ENCODE results near the gene GNG3. TPM values are rescaled to one million over a fixed set of nuclear protein-coding genes. Genes with fewer than 3 reads are reported as not detected.

Gene GNG3
- not detected in 2 replicates for total RNA-seq

DNA sequence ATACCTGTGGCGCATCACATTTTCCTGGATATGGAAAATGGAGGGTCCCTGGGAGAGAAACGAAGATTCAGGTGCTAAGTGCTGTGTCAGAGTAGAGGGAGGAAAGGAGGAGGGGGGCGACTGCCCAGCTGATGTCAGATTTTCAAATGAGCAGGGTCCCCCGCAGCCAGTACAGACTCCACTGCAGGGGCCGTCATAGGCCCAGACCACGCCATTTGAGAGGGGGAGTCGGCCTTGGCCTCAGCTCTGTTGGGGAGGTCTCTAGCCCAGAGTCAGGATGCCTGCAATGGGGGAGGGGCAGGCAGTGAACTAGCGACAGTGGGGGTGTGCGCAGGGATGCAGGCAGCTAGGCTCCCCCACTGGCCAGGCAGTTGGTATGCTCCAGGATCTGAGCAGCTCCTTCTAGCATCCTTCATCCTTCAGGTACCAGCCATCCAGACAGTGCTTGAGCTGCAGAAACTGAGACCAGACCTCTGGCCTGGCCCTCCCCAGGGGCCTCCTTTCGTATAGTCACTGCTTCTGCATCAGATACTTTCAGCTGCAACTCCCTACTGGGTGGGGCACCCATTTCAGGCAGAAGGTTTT lies at the start of gene GNG3, which contains the start of gene BSCL2:
Gene GNG3, plus strand, starts transcription at position 400 of the 585 bp plus-strand sequence. CDS start 620 bp downstream, outside the sequence.
Gene BSCL2, minus strand, starts transcription at position 148 of the 585 bp plus-strand sequence. CDS start 229 bp downstream, outside the sequence.

DNA sequence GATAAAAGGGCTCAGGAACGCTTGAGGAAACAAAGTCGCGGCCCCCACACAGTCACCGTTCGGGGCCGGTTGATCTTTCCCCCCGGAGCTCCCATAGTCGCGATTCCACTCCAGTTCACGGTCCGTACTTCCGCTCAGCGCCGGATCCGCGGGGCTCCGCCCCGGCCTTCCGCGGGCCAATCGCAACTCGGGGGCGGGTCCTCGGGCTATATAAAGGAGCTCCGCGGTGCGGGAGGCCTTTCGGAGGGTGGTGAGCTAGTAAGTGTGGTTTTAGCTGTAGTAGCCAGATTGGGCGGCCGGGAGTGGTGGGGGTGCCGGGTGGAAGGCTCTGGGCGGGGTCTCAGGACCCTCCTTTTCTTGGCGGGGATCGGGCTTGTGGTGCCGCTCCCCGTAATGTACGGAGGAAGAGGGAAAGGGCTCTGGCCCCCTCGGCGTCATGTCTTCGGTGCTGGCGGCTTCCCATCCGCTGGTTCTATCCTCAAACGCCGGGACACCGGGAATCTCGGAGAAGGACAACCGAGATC lies 42.3 kb upstream of the GNG3 start, which contains the start of the genes C11orf98 and CSKMT:
Gene C11orf98, minus strand, starts transcription at position 136 of the 524 bp plus-strand sequence. Its CDS starts 41 bp downstream, at position 95.
Gene CSKMT, plus strand, starts transcription at position 238 of the 524 bp plus-strand sequence. CDS start 568 bp downstream, outside the sequence.

DNA sequence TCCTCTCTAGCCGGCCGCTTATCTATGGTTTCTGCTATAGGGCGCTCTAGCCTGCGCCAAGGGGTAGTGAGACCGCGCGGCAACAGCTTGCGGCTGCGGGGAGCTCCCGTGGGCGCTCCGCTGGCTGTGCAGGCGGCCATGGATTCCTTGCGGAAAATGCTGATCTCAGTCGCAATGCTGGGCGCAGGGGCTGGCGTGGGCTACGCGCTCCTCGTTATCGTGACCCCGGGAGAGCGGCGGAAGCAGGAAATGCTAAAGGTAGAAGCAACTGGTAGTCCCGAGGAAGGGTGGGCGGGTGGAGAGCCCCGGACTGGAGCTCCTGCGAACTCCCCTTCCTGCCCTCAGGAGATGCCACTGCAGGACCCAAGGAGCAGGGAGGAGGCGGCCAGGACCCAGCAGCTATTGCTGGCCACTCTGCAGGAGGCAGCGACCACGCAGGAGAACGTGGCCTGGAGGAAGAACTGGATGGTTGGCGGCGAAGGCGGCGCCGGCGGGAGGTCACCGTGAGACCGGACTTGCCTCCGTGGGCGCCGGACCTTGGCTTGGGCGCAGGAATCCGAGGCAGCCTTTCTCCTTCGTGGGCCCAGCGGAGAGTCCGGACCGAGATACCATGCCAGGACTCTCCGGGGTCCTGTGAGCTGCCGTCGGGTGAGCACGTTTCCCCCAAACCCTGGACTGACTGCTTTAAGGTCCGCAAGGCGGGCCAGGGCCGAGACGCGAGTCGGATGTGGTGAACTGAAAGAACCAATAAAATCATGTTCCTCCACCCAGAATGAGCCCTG lies 35.7 kb upstream of the GNG3 start, which contains the start of the genes LBHD1 and UQCC3:
Gene LBHD1, minus strand, starts transcription at position 660 of the 782 bp plus-strand sequence. CDS start 2,236 bp downstream, outside the sequence.
Gene UQCC3, plus strand, starts transcription at position 66 of the 782 bp plus-strand sequence. Its CDS starts 73 bp downstream, at position 139.

DNA sequence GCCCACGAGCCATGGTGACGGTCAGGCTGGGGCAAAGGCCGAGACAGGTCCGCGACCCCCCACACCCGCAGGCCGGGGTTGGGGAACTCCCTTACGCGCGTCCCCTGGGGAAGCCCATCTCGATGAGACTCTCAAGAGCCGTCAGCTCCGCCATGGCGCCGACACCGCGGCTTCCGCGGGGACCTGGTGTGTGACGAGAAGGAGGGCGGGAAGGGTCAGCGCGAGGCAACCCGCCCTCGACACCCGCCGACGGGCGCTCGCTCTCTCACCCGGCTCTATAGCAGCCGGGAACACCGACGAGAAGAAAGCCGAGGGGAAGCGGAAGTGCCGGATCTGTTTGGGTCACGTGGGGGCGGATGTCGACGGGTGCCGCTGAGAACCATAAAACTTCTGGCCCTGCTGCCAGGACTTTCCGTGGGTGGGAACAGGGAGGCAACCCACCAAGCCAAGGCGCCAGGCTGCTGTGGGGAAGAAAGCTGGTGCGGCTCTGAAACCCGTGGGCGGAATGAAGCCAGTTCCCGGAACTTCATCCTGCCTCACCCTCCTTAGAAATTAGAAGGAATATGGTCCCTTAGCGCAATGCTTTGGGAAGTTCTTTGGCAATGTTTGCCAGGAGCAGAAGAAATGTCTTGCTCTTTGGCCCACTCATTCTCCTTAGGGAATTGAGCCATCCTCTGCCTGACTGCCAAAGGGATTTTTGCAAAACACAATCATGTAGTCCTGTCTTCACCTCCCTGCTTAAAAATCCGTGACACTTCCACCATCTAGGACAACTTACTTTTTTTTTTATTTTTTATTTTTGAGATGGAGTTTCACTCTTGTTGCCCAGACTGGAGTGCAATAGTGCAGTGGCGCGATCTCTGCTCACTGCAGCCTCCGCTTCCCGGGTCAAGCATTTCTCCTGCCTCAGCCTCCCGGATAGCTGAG lies 28.4 kb upstream of the GNG3 start, which contains the start of gene UBXN1:
Gene UBXN1, minus strand, starts transcription at position 304 of the 927 bp plus-strand sequence. Its CDS starts 150 bp downstream, at position 154.

DNA sequence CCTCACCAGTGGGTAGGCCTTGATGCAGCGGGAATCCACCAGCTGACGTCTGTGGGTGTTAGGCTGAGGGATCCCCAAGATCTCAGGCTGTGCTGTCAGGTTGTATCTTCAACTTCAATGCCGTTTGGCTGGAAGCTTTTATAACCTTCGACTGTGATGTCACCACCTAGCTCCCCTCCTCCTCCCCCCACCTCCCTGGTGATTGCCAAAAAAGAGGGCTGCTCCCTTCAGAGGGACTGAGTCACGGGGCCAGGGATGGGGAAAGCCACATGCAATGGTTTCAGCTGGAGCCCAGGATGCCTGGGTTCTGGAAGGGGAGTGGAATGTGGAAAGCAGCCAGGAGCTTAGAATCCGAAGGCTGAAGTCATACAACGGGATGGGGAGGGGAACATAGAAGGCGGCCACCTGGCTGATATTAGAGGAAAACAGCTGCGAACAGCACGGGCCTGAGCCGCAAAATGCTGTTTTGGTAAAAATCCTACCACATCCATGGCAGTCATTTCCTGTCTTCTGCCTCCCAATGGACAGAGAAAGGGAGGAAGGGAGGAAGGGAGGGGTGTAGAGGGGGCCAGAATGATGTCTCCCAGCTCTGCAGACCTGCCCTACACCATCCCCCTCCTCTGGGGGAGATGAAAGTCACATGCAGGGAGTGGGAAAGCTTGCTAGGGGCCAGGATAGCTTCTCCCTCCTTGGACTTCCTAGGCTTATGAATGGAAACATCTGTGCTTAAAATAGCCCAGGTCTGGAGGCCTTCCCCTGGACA lies 17.9 kb upstream of the GNG3 start, which contains the start of gene LRRN4CL:
Gene LRRN4CL, minus strand, starts transcription at position 110 of the 763 bp plus-strand sequence. CDS start 1,022 bp downstream, outside the sequence.

DNA sequence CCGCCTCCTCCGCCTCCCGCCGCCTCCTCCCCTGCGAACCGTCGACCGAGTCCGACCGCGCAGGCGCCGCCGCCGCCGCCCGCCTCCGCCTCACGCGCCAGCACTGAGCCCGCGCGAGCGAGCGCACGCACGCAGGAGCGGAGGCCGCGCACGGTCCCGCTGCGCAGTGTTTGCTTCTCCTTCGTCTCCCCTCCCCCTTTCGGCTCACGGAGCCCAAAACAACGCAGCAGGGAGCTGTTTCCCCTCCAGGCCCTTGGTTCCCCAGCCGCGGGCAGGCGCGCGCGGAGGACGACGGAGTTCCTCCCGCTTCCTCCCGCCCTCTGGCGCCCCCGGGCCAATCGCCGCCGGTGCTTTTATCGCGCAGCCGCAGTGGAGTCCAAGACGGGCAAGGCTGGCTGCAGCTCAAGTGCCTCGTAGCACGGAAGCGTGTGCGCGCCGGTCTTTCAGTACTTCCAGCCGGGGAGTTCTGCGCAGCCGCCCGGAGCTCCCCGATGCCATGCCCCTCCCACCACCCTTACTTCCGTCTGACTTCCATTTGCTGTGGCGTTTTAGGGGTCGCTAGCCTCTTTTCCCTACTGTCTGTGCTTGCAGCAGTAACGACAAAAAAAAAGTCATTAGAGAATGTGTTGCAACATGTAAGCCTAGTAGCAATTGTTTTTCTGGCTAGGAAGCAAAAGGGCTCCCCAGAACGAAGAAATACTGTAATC lies 19.8 kb downstream of the GNG3 start, which contains the start of gene HNRNPUL2:
Gene HNRNPUL2, minus strand, starts transcription at position 293 of the 707 bp plus-strand sequence. CDS start 301 bp downstream, outside the sequence.

DNA sequence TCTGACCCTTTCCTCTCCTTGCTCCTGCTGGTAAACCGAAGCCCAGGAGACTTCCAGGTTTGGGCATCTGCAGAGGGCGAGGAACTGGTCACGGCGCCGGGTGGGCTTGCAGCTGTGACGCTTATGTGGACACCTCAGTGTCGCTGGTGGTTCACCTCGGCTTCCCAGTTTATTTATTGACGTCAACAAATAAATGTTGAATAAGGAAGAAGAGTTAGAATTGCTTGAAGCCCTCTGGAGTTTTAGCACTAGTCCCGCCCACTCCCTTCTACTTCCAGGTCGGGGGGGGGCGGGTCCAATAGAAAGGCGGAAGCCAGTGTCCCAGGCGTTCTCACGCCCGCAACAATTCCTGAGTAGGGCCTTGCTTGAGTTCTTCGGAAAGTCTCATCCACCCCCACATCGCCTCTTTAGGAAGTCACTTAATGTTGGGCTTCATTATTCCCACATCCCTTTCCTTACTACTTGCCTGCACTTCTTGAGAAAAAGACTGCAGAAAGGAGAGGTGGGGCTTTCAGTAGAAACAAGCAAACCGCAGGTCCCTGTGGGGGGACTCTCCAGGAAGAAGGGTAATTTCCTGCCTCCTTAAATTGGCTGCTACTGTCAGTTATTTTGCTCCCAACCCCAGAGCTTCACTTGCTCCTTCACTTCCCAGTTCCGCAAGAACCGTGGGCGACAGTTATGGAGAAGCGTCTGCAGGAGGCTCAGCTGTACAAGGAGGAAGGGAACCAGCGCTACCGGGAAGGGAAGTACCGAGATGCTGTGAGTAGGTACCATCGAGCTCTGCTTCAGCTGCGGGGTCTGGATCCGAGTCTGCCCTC lies 20.9 kb downstream of the GNG3 start, which contains the start of gene TTC9C:
Gene TTC9C, plus strand, starts transcription at position 316 of the 818 bp plus-strand sequence. Its CDS starts 363 bp downstream, at position 679.

DNA sequence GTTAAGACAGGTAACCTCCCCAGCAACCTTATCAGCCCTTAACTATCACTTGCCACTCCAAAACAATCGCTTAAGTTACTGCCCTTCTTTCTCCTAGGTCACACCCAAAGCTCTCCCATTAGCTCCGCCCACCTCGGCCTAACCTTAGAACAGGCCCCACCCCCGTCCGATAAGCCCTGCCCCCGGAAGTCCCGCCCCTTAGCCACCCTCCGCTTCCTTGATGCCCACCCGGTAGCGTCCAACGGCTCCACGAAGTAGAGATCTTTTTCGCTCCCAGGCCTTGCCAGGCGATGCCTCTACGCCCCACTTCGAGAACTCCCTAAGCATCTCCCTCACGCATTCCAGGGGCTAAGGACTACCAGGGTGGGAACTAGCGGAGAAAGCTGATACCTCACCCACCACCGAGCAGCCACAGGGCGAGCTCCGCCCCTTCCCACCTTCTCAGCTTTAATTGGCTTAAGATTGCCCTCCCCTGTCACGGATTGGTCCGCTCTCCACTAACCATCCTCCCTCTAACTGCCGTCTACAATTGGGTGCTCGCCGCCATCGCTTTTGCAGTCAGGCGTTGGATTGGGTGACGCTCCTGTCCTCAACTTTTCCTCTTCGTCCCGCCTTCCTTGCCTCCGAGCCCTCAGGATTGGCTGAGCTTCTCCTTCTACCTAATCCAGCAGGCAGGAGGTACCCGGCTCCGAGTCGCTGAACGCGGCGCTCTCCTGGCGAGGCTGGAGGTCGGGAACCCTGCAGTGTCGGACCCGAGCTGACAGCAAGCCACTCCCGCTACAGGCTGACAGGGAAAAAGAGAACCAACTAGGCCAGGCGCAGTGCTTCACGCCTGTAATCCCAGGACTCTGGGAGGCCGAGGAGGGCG lies 46.5 kb downstream of the GNG3 start, which contains the start of gene ZBTB3:
Gene ZBTB3, minus strand, starts transcription at position 425 of the 868 bp plus-strand sequence. CDS start 496 bp downstream, outside the sequence.

Other genes starting within 250 kb of the GNG3 start
- 448 and 668 TPM in 2 replicates for gene AHNAK, start 160.9 kb upstream of the GNG3 start, total RNA-seq
- 1,841 and 2,603 TPM in 2 replicates for gene EEF1G, start 133.8 kb upstream of the GNG3 start, total RNA-seq
- 7.0 and 9.0 TPM in 2 replicates for gene TUT1, start 116.2 kb upstream of the GNG3 start, total RNA-seq
- gene MTA2, start 105.8 kb upstream of the GNG3 start, total RNA-seq = 141 and 164 TPM in 2 replicates
- gene EML3, start 94.9 kb upstream of the GNG3 start, total RNA-seq = 12.1 and 17.8 TPM in 2 replicates
- 1.4 and 3.0 TPM in 2 replicates for gene ROM1, start 94.4 kb upstream of the GNG3 start, total RNA-seq
- 45.1 and 50.5 TPM in 2 replicates for gene B3GAT3, start 85.7 kb upstream of the GNG3 start, total RNA-seq
- 132 and 144 TPM in 2 replicates for gene GANAB, start 61.1 kb upstream of the GNG3 start, total RNA-seq
- gene INTS5, start 54.4 kb upstream of the GNG3 start, total RNA-seq = 25.8 and 30.5 TPM in 2 replicates
- 23.9 and 32.8 TPM in 2 replicates for gene C11orf98, start 42.5 kb upstream of the GNG3 start, total RNA-seq
- gene CSKMT, start 42.4 kb upstream of the GNG3 start, total RNA-seq = 4.3 and 26.0 TPM in 2 replicates
- 11.6 and 20.2 TPM in 2 replicates for gene UQCC3, start 36.0 kb upstream of the GNG3 start, total RNA-seq
- gene LBHD1, start 35.4 kb upstream of the GNG3 start, total RNA-seq = 0.85 and 0.96 TPM in 2 replicates
- 172 and 236 TPM in 2 replicates for gene UBXN1, start 28.6 kb upstream of the GNG3 start, total RNA-seq
- under 0.01 and 0.21 TPM in 2 replicates for gene LRRN4CL, start 18.1 kb upstream of the GNG3 start, total RNA-seq
- gene BSCL2, start 252 bp upstream of the GNG3 start, total RNA-seq = 27.0 and 61.6 TPM in 2 replicates
- gene HNRNPUL2, start 19.8 kb downstream of the GNG3 start, total RNA-seq = 6.0 and 7.2 TPM in 2 replicates
- 19.5 and 36.2 TPM in 2 replicates for gene TTC9C, start 20.8 kb downstream of the GNG3 start, total RNA-seq
- gene ZBTB3, start 46.5 kb downstream of the GNG3 start, total RNA-seq = 9.9 and 11.5 TPM in 2 replicates
- 71.8 and 86.8 TPM in 2 replicates for gene POLR2G, start 53.9 kb downstream of the GNG3 start, total RNA-seq
- 13.3 and 21.1 TPM in 2 replicates for gene TAF6L, start 63.7 kb downstream of the GNG3 start, total RNA-seq
- gene TMEM179B, start 79.7 kb downstream of the GNG3 start, total RNA-seq = 39.3 and 46.3 TPM in 2 replicates
- 25.8 and 29.6 TPM in 2 replicates for gene TMEM223, start 84.3 kb downstream of the GNG3 start, total RNA-seq
- gene NXF1, start 97.8 kb downstream of the GNG3 start, total RNA-seq = 8.5 and 11.8 TPM in 2 replicates
- 24.9 and 27.2 TPM in 2 replicates for gene STX5, start 124.4 kb downstream of the GNG3 start, total RNA-seq
- gene TEX54, start 125.2 kb downstream of the GNG3 start, total RNA-seq = not detected in 2 replicates
- 85.3 and 91.8 TPM in 2 replicates for gene WDR74, start 131.9 kb downstream of the GNG3 start, total RNA-seq
- 423 and 762 TPM in 2 replicates for gene SLC3A2, start 173.2 kb downstream of the GNG3 start, total RNA-seq
- gene CHRM1, start 213.7 kb downstream of the GNG3 start, total RNA-seq = not detected in 2 replicates